ENCODE measurements around the gene CRLF3.

DNA sequence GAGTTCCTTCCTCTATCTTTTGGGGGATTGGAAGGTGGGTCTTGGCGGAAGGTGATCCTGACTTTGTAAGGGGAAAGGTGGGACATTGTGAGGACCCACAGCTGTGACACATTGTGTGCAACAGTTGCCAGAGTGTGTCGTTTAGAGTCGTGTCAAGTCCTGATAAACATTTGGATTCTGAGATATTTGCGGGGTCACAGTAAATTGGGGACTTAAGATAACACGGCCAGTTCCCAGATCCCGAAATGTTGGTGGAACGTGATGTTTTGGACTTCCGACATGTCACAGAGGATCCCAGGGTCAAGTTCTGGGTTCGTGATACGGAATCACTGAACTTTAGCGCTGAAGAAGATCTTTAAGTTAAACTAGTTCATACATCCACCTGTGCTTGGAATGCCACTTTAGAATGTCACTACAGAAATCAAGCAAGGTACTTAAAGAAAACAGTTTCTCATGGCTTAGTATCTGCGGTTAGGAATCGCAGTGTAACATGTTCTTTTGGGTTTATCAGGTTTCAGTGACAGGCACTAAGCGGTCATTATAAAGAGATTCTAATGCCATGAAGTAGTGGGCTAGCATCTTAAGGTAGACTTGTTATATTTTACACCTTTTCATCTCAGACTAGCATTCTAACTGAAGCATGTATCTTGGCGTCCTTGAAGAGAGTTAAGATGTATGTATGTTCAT, 8.1 kb upstream of the CRLF3 start:
- TF ChIP-seq, protein P1, sequence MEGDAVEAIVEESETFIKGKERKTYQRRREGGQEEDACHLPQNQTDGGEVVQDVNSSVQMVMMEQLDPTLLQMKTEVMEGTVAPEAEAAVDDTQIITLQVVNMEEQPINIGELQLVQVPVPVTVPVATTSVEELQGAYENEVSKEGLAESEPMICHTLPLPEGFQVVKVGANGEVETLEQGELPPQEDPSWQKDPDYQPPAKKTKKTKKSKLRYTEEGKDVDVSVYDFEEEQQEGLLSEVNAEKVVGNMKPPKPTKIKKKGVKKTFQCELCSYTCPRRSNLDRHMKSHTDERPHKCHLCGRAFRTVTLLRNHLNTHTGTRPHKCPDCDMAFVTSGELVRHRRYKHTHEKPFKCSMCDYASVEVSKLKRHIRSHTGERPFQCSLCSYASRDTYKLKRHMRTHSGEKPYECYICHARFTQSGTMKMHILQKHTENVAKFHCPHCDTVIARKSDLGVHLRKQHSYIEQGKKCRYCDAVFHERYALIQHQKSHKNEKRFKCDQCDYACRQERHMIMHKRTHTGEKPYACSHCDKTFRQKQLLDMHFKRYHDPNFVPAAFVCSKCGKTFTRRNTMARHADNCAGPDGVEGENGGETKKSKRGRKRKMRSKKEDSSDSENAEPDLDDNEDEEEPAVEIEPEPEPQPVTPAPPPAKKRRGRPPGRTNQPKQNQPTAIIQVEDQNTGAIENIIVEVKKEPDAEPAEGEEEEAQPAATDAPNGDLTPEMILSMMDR (IDR thresholded peaks at IDR 0.05), result no peak
- TF ChIP-seq POLR2A (IDR thresholded peaks at IDR 0.05) (no peak), EP300 (IDR thresholded peaks at IDR 0.05) (no peak)

All from tibial nerve (tissue), 4 donors.